ENCODE results near the gene CEP120.

- TF ChIP-seq EZH2 (IDR thresholded peaks at IDR 0.05; ENCODE audit: insufficient read depth, poor library complexity, severe bottlenecking) (no peak), EZH2phosphoT487 (IDR thresholded peaks at IDR 0.05; ENCODE audit: insufficient read depth, low read depth) (no peak)
Measured at GRCh38 chr5:123422433-123423277, 548 bp downstream of the CEP120 start.
